Caco-2 (cell line): ENCODE results near the gene FAM120B. TPM values are rescaled to one million over a fixed set of nuclear protein-coding genes. Genes with fewer than 3 reads are reported as not detected.
A peak's percentile ranks its signal among the peaks of the same experiment; 100 is the strongest.

Source experiments
- BruUV-seq: library from RNA; stranded (reverse); fragments of 400-500 nt; replicated peaks from 2 replicates; lab custom pipeline; 2021; lab: Mats Ljungman, UMichigan
- CTCF ChIA-PET: fragments of 300-600 bp; sonication (Branson Sonifier 250); formaldehyde crosslinking; loops from one replicate; lab custom pipeline; 2022; ENCODE audit warnings: antibody characterized with exemption; lab: Charles Lee
- POLR2A ChIA-PET: fragments of 300-600 bp; sonication (Branson Sonifier 250); formaldehyde crosslinking; loops from one replicate; lab custom pipeline; 2022; ENCODE audit warnings: antibody characterized with exemption; lab: Charles Lee
- DNase-seq, 2 experiments: peaks; one replicate each; pipeline versions ENCODE4 v3.0.0 to v3.0.0-alpha.2; 2020 to 2022
- H3K27me3 ChIP-seq: replicated peaks from 2 replicates; pipeline ENCODE4 v1.6.0; 2011; ENCODE audit warnings: low read length; ENCODE audit not compliant: control insufficient read depth, insufficient read depth
- H3K36me3 ChIP-seq: 2 replicates; pipeline ENCODE4 v1.5.1; 2011; ENCODE audit warnings: low read length; ENCODE audit not compliant: control insufficient read depth, insufficient read depth
- H3K4me1 ChIP-seq: fragments of 250-450 bp; sonication (Bioruptor Pico); 2 replicates; pipeline ENCODE4 v1.5.1; 2020; ENCODE audit warnings: mild to moderate bottlenecking
- H3K4me3 ChIP-seq: 2 replicates; pipeline ENCODE4 v1.5.1; 2011; ENCODE audit warnings: low read depth, mild to moderate bottlenecking, control low read depth, low read length
- H3K9me3 ChIP-seq: fragments of 250-450 bp; sonication (Bioruptor Pico); 2 replicates; pipeline ENCODE4 v1.5.1; 2020; ENCODE audit warnings: mild to moderate bottlenecking, moderate library complexity
- H3K27ac Mint-ChIP-seq: one replicate; pipeline ENCODE4 v1.8.0; 2022; ENCODE audit warnings: mixed read lengths; ENCODE audit not compliant: unreplicated experiment
- H3K27me3 Mint-ChIP-seq: one replicate; pipeline ENCODE4 v1.8.0; 2022; ENCODE audit warnings: mixed read lengths; ENCODE audit not compliant: insufficient read depth, unreplicated experiment
- H3K36me3 Mint-ChIP-seq: one replicate; pipeline ENCODE4 v1.8.0; 2022; ENCODE audit warnings: mild to moderate bottlenecking, mixed read lengths; ENCODE audit not compliant: insufficient read depth, unreplicated experiment
- H3K4me1 Mint-ChIP-seq: one replicate; pipeline ENCODE4 v1.8.0; 2022; ENCODE audit warnings: low read depth, mixed read lengths; ENCODE audit not compliant: unreplicated experiment
- H3K4me3 Mint-ChIP-seq: one replicate; pipeline ENCODE4 v1.8.0; 2022; ENCODE audit warnings: mild to moderate bottlenecking, moderate library complexity, mixed read lengths; ENCODE audit not compliant: unreplicated experiment
- H3K9me3 Mint-ChIP-seq: one replicate; pipeline ENCODE4 v1.8.0; 2022; ENCODE audit warnings: mixed read lengths; ENCODE audit not compliant: unreplicated experiment
- intact Hi-C: fragments of 100-400 bp; cut with micrococcal nuclease; formaldehyde crosslinking; loops from one replicate; pipeline ENCODE4 v1.10.0; 2022; ENCODE audit not compliant: unreplicated experiment
- total RNA-seq: library from RNA; stranded (reverse); gene quantifications from 2 replicates; pipeline ENCODE4 v1.2.3, GENCODE V29; 2022
- TF ChIP-seq, protein P1 (sequence below), 2 experiments: fragments of 200-600 bp in 1 of 2; IDR thresholded peaks; 1 replicate in 1 of 2; 2 replicates in 1 of 2; pipeline versions ENCODE4 v1.5.1 to v1.8.0; 2011 to 2022; ENCODE audit warnings: antibody characterized with exemption in 1 of 2, control low read depth in 1 of 2, inconsistent platforms in 1 of 2, low read depth in 1 of 2, low read length in 1 of 2, mild to moderate bottlenecking in 1 of 2, moderate library complexity in 1 of 2; ENCODE audit not compliant: insufficient read depth in 1 of 2, severe bottlenecking in 1 of 2, unreplicated experiment in 1 of 2

FAM120B gene
- total RNA-seq, 1 experiment from 2014 or later: 21.0 TPM

DNA sequence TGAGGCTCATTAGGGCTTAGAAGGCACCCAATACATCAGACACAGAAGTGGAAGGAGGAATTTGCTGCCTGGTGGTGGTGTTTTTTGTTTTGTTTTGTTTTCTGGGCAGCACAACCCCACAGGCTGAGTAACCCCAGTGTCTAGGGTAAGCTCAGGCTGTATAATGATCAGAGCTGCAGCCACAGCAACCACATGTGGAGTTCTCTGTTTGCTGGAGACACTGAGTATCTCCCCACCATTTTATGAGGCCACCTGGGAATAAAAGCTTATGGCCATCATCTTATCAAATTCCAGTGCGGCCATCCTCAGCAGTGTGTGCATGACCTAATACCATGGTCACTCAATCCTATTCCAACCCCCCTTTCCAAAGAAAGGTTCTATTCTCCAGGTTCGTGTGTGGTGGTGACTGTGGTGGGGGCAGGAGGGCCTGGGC is 12.2 kb upstream of the FAM120B start:
- intact Hi-C loops: loop anchor here (5.0 to 10.0 kb wide), 6 partner anchors 140 to 1337 kb away; partner anchors contain the start of genes C6orf120 and WDR27
- Mint-ChIP-seq H3K9me3 (no peaks in the 10 kb centered on the region), H3K27ac (no peak overlapping the region), H3K36me3 (peaks cover 16% of the 10 kb centered on the region), H3K27me3 (peaks cover 32% of the 10 kb centered on the region), H3K4me3 (peak overlapping the region; percentile 78), H3K4me1 (peaks cover 11% of the 10 kb centered on the region)
- no peaks in the 10 kb centered on the region for H3K36me3 ChIP-seq
- no peak for DNase-seq
- H3K27me3 ChIP-seq: peaks cover 7% of the 10 kb centered on the region
- peaks cover 20% of the 10 kb centered on the region for H3K4me1 ChIP-seq
- POLR2A ChIA-PET: no interaction called here
- TF ChIP-seq, protein P1, sequence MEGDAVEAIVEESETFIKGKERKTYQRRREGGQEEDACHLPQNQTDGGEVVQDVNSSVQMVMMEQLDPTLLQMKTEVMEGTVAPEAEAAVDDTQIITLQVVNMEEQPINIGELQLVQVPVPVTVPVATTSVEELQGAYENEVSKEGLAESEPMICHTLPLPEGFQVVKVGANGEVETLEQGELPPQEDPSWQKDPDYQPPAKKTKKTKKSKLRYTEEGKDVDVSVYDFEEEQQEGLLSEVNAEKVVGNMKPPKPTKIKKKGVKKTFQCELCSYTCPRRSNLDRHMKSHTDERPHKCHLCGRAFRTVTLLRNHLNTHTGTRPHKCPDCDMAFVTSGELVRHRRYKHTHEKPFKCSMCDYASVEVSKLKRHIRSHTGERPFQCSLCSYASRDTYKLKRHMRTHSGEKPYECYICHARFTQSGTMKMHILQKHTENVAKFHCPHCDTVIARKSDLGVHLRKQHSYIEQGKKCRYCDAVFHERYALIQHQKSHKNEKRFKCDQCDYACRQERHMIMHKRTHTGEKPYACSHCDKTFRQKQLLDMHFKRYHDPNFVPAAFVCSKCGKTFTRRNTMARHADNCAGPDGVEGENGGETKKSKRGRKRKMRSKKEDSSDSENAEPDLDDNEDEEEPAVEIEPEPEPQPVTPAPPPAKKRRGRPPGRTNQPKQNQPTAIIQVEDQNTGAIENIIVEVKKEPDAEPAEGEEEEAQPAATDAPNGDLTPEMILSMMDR (IDR thresholded peaks at IDR 0.05; ENCODE audit: insufficient read depth in 1 of 2, low read depth in 1 of 2, low read length in 1 of 2, severe bottlenecking in 1 of 2, unreplicated experiment in 1 of 2): no peak
- CTCF ChIA-PET: interaction anchor here (0.7 kb wide), 1 partner anchor 462 kb away, joined by 6 read pairs; no protein-coding TSS in a partner anchor
- no peaks in the 10 kb centered on the region for H3K9me3 ChIP-seq
- H3K4me3 ChIP-seq: no peak overlapping the region
- no TSS peak for BruUV-seq

- Mint-ChIP-seq H3K4me1 (peaks cover 11% of the 10 kb centered on the region), H3K27me3 (peaks cover 32% of the 10 kb centered on the region), H3K36me3 (peaks cover 13% of the 10 kb centered on the region), H3K9me3 (no peaks in the 10 kb centered on the region), H3K4me3 (peak overlapping the region; percentile 78), H3K27ac (no peak overlapping the region)
- BruUV-seq: no TSS peak
- TF ChIP-seq, protein P1 (IDR thresholded peaks at IDR 0.05; ENCODE audit: insufficient read depth in 1 of 2, low read depth in 1 of 2, low read length in 1 of 2, severe bottlenecking in 1 of 2, unreplicated experiment in 1 of 2): no peak
- ChIA-PET POLR2A (interaction anchor here (0.6 kb wide), 1 partner anchor 433 kb away, joined by 3 read pairs; no protein-coding TSS in a partner anchor), CTCF (no interaction called here)
- peak overlapping the region; percentile 64 for H3K4me3 ChIP-seq
- DNase-seq: no peak
- H3K9me3 ChIP-seq: no peaks in the 10 kb centered on the region
- H3K4me1 ChIP-seq: peaks cover 18% of the 10 kb centered on the region
- intact Hi-C loops: loop anchor here (5.0 to 10.0 kb wide), 6 partner anchors 140 to 1338 kb away; partner anchors contain the start of genes C6orf120 and WDR27
- H3K36me3 ChIP-seq: no peaks in the 10 kb centered on the region
- peaks cover 7% of the 10 kb centered on the region for H3K27me3 ChIP-seq
Observed at GRCh38 chr6:170294813-170295509, 11.6 kb upstream of the FAM120B start.

- peak overlapping the region; percentile 78 for H3K4me3 Mint-ChIP-seq
- H3K27me3 Mint-ChIP-seq: peaks cover 30% of the 10 kb centered on the region
- peak in 1 of 2 experiments; percentile 53 for DNase-seq
- TF ChIP-seq, protein P1 (IDR thresholded peaks at IDR 0.05; ENCODE audit: insufficient read depth in 1 of 2, low read depth in 1 of 2, low read length in 1 of 2, severe bottlenecking in 1 of 2, unreplicated experiment in 1 of 2): no peak
- H3K27ac Mint-ChIP-seq: no peak overlapping the region
- ChIA-PET POLR2A (interaction anchor here (0.6 kb wide), 1 partner anchor 434 kb away, joined by 3 read pairs; no protein-coding TSS in a partner anchor), CTCF (no interaction called here)
- intact Hi-C loops: loop anchor here (10.0 kb wide), 1 partner anchor 141 kb away; no protein-coding TSS in a partner anchor
- H3K36me3 Mint-ChIP-seq: peaks cover 7% of the 10 kb centered on the region
- H3K27me3 ChIP-seq: peaks cover 7% of the 10 kb centered on the region
- H3K9me3 Mint-ChIP-seq: no peaks in the 10 kb centered on the region
- peaks cover 18% of the 10 kb centered on the region for H3K4me1 ChIP-seq
- H3K36me3 ChIP-seq: no peaks in the 10 kb centered on the region
- H3K4me3 ChIP-seq: peak overlapping the region; percentile 64
- peaks cover 11% of the 10 kb centered on the region for H3K4me1 Mint-ChIP-seq
- peaks cover under 1% of the 10 kb centered on the region; the same call in 1 of the 2 replicates for H3K9me3 ChIP-seq
- no TSS peak for BruUV-seq
Observed at GRCh38 chr6:170295510-170296422, 10.8 kb upstream of the FAM120B start.
